AG04450 (cell line): ENCODE measurements around the gene ANO6. TPM values are rescaled to one million over a fixed set of nuclear protein-coding genes. Genes with fewer than 3 reads are reported as not detected.
A peak's percentile ranks its signal among the peaks of the same experiment; 100 is the strongest.

ENCODE experiments used
- CTCF ChIA-PET: fragments of 300-600, 350-600 bp; formaldehyde crosslinking; extraction: SDS; loops from one replicate; lab custom pipeline; 2022; ENCODE audit warnings: antibody characterized with exemption, inconsistent platforms; lab: Charles Lee
- POLR2A ChIA-PET: fragments of 350-600 bp; formaldehyde crosslinking; extraction: SDS; loops from one replicate; lab custom pipeline; 2021; ENCODE audit warnings: antibody characterized with exemption, inconsistent platforms; lab: Yijun Ruan, JAX
- DNase-seq: peaks from one replicate; pipeline ENCODE4 v3.0.0-alpha.2; 2011; ENCODE audit warnings: low read depth, low spot score
- H3K27ac ChIP-seq: one replicate; pipeline ENCODE4 v1.5.1; 2012; ENCODE audit warnings: low read depth, low read length, control low read depth
- H3K27me3 ChIP-seq: one replicate; pipeline ENCODE4 v1.6.0; 2012; ENCODE audit warnings: low read length; ENCODE audit not compliant: control insufficient read depth, insufficient read depth
- H3K4me3 ChIP-seq: 2 replicates; pipeline ENCODE4 v1.5.1; 2011; ENCODE audit warnings: mild to moderate bottlenecking, low read depth, low read length, control low read depth
- H3K9me3 ChIP-seq: 2 replicates; pipeline ENCODE4 v1.5.1; 2012; ENCODE audit warnings: low read length; ENCODE audit not compliant: control insufficient read depth, insufficient read depth
- polyA plus RNA-seq: library from polyadenylated mRNA; depleted of rRNA; stranded (reverse); fragments of >200 nt; gene quantifications from 2 replicates; pipeline ENCODE4 v1.2.3, GENCODE V29; 2011
- TF ChIP-seq, protein P1 (sequence below): IDR thresholded peaks from 2 replicates; pipeline ENCODE4 v1.5.1; 2011; ENCODE audit warnings: low read depth, low read length, control low read depth, inconsistent platforms

The ANO6 gene
- polyA plus RNA-seq, 1 experiment = 51.9 TPM

DNA sequence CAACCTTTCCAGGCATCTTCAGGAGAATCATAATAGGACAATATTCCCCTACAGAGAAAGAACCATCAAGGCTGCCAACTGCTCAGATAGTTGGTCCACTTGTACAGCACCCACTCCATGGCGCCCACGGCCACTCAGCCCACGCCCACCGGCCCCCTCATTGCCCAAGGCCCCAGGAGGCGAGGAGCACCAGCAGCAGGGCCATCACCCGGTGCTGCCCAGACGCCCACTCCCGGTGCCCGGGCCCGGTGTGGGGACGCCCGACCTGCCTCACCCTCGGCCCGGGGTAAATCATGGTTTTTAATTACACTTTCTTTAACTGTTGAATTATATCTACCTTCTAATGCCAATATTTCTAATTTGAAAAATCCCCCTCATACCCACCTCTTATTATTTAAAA lies 41.3 kb upstream of the ANO6 start:
- ChIA-PET CTCF (no interaction called here), POLR2A (no interaction called here)
- no peak for DNase-seq
- no peak overlapping the region for H3K27ac ChIP-seq
- H3K9me3 ChIP-seq = peaks cover 15% of the 10 kb centered on the region
- no peaks in the 10 kb centered on the region for H3K27me3 ChIP-seq
- H3K4me3 ChIP-seq = no peak overlapping the region
- TF ChIP-seq, protein P1, sequence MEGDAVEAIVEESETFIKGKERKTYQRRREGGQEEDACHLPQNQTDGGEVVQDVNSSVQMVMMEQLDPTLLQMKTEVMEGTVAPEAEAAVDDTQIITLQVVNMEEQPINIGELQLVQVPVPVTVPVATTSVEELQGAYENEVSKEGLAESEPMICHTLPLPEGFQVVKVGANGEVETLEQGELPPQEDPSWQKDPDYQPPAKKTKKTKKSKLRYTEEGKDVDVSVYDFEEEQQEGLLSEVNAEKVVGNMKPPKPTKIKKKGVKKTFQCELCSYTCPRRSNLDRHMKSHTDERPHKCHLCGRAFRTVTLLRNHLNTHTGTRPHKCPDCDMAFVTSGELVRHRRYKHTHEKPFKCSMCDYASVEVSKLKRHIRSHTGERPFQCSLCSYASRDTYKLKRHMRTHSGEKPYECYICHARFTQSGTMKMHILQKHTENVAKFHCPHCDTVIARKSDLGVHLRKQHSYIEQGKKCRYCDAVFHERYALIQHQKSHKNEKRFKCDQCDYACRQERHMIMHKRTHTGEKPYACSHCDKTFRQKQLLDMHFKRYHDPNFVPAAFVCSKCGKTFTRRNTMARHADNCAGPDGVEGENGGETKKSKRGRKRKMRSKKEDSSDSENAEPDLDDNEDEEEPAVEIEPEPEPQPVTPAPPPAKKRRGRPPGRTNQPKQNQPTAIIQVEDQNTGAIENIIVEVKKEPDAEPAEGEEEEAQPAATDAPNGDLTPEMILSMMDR = no peak

DNA sequence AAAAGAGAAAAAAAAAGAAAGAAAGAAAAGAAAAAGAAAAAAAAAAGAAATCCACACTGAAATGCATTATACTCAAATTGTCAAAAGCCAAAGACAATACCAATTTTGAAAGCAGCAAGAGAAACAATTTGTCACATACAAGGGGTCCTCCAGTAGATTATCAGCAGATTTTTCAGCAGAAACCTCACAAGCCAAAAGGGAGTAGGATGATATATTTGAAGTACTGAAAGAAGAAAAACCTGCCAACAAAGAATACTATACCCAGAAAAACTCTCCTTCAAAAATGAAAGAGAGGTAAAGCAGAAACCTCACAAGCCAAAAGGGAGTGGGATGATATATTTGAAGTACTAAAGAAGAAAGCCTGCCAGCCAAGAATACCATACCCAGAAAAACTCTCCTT lies 37.1 kb upstream of the ANO6 start:
- POLR2A ChIA-PET = interaction anchor here (0.6 kb wide), 1 partner anchor 13 kb away, joined by 5 read pairs; no protein-coding TSS in a partner anchor
- H3K4me3 ChIP-seq = no peak overlapping the region
- TF ChIP-seq, protein P1 = no peak
- peaks cover 15% of the 10 kb centered on the region for H3K9me3 ChIP-seq
- CTCF ChIA-PET = interaction anchor here (1.2 kb wide), 1 partner anchor 8 kb away, joined by 3 read pairs; no protein-coding TSS in a partner anchor
- DNase-seq = no peak
- H3K27ac ChIP-seq = no peak overlapping the region
- no peaks in the 10 kb centered on the region for H3K27me3 ChIP-seq

DNA sequence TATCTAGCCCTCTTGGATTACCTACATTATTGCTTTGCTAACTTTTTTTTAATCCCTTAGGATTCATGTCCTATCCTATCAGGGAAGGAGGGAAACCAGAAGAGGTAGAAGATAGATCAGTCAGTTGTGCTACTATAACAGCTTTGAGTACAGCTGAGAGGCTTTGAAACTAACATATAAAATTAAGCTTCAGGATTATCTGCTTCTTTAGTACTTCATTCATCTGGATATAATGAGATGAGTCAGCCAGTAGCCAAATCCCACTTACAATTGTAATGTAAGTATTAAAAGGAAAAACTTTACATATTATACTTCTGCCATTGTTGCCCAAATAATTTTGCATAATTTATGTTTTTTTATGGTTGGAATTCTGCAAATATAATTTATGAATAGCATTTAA lies 33.4 kb upstream of the ANO6 start:
- Histone ChIP-seq H3K27me3 (no peaks in the 10 kb centered on the region), H3K27ac (no peak overlapping the region), H3K4me3 (no peak overlapping the region), H3K9me3 (peaks cover 9% of the 10 kb centered on the region)
- CTCF ChIA-PET = interaction anchor here (0.7 to 4.1 kb wide), 4 partner anchors 46 to 362 kb away, joined by 3 to 53 read pairs (median 10); no protein-coding TSS in a partner anchor
- DNase-seq = no peak
- TF ChIP-seq, protein P1 = no peak
- POLR2A ChIA-PET = no interaction called here

DNA sequence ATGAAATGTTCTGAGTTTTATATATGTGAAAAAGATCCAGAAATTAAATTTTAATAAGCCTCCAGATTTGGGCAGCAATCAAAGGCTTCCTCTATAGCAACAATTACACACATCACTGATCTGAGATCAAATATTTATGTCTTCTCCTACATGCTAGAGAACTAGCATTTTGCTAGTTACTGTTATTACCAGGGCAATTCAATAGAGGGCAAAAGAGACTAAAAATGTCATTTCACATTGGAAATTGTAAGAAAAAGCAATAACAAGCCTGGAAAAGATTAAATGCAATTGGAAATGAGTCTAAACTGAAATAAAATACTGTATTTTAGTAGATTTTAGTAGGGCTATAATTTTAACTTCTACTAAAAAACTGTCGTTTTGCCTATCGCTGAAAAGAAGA lies 32.6 kb upstream of the ANO6 start:
- H3K27me3 ChIP-seq = no peaks in the 10 kb centered on the region
- ChIA-PET CTCF (interaction anchor here (0.6 to 4.1 kb wide), 7 partner anchors 10 to 545 kb away, joined by 3 to 53 read pairs (median 5); no protein-coding TSS in a partner anchor), POLR2A (no interaction called here)
- no peak overlapping the region for H3K4me3 ChIP-seq
- peaks cover 8% of the 10 kb centered on the region for H3K9me3 ChIP-seq
- TF ChIP-seq, protein P1 = peak; percentile 58
- H3K27ac ChIP-seq = no peak overlapping the region
- no peak for DNase-seq

DNA sequence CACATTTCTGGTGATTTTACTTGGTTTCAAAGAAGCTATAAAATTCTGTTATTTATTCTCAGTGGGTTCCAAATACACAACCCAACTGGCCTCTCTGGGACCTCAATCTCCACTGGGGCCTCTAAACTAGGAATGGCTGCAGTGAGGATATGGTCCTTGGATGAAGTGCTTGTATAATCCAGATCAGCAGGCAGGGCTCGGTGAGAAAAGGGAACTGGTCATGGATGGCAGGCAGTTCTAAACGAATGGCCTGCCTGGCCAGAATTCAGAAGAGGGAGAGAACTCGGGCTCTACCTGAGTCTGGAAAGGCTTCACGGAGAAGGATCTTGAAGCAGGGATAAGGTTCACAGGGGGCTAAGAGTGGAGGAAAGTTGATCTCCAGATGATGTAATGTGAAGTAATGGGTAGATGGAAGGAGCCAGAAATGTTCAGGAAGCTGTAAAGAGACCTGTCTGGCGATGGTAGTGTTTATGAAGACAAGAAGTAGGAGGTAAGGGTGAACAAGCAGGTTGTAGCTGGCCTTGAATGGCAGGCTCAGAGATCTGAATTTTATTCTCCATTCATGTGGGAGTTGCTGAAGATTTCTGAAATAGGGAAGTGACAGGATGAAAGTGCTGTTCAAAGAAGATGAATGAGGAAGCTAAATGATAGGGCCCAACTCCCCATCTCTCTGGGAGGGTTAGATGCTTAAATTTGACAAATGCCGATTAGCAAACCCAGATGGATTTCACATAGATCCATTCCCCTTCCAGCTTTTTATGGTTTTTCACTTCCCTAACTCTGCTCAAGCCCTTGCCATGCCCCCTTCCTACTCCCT lies 31.5 kb upstream of the ANO6 start:
- no peaks in the 10 kb centered on the region for H3K27me3 ChIP-seq
- ChIA-PET CTCF (interaction anchor here (1.0 to 4.1 kb wide), 4 partner anchors 11 to 360 kb away, joined by 3 to 53 read pairs (median 10); no protein-coding TSS in a partner anchor), POLR2A (no interaction called here)
- no peak for DNase-seq
- H3K9me3 ChIP-seq = peaks cover under 1% of the 10 kb centered on the region; the same call in 1 of the 2 replicates
- TF ChIP-seq, protein P1 = no peak
- H3K4me3 ChIP-seq = no peak overlapping the region
- H3K27ac ChIP-seq = no peak overlapping the region
